Astrocyte (in vitro differentiated cells and primary cell): ENCODE data around the gene APBA2. TPM values are rescaled to one million over a fixed set of nuclear protein-coding genes. Genes with fewer than 3 reads are reported as not detected.
A peak's percentile ranks its signal among the peaks of the same experiment; 100 is the strongest.

Source experiments
- DNase-seq: peaks from one replicate; pipeline ENCODE4 v3.0.0-alpha.2; 2010; ENCODE audit warnings: low read depth
- FAIRE-seq: peaks from 2 replicates; lab custom pipeline; 2011; peaks lifted over from hg19 to GRCh38; lab: Jason Lieb, UNC
- H2AFZ ChIP-seq: 2 replicates; pipeline ENCODE4 v1.6.0; 2012; ENCODE audit warnings: low read depth, low read length, inconsistent platforms
- H3K27ac ChIP-seq: 2 replicates; pipeline ENCODE4 v1.5.1; 2011; ENCODE audit warnings: low read depth, low read length, inconsistent platforms
- H3K27me3 ChIP-seq: 2 replicates; pipeline ENCODE4 v1.6.0; 2011; ENCODE audit warnings: low read length, inconsistent platforms; ENCODE audit not compliant: insufficient read depth
- H3K36me3 ChIP-seq: 2 replicates; pipeline ENCODE4 v1.5.1; 2011; ENCODE audit warnings: low read length, inconsistent platforms; ENCODE audit not compliant: insufficient read depth
- H3K4me1 ChIP-seq: 2 replicates; pipeline ENCODE4 v1.5.1; 2011; ENCODE audit warnings: low read length, inconsistent platforms; ENCODE audit not compliant: insufficient read depth
- H3K4me2 ChIP-seq: 2 replicates; pipeline ENCODE4 v1.6.0; 2012; ENCODE audit warnings: low read length, inconsistent platforms
- H3K4me3 ChIP-seq: 2 replicates; pipeline ENCODE4 v1.5.1; 2011; ENCODE audit warnings: low read depth, mild to moderate bottlenecking, low read length, inconsistent platforms; ENCODE audit not compliant: insufficient read depth
- H3K79me2 ChIP-seq: 2 replicates; pipeline ENCODE4 v1.6.0; 2012; ENCODE audit warnings: mild to moderate bottlenecking, low read length, inconsistent platforms; ENCODE audit not compliant: insufficient read depth
- H3K9ac ChIP-seq: 2 replicates; pipeline ENCODE4 v1.6.0; 2012; ENCODE audit warnings: mild to moderate bottlenecking, low read length, inconsistent platforms
- H3K9me3 ChIP-seq: 2 replicates; pipeline ENCODE4 v1.5.1; 2012; ENCODE audit warnings: low read depth, mild to moderate bottlenecking, low read length, inconsistent platforms; ENCODE audit not compliant: insufficient read depth
- H4K20me1 ChIP-seq: 2 replicates; pipeline ENCODE4 v1.6.0; 2012; ENCODE audit warnings: low read length, inconsistent platforms; ENCODE audit not compliant: insufficient read depth
- H3K27ac Mint-ChIP-seq: one replicate; pipeline ENCODE4 v1.8.0; 2021; ENCODE audit warnings: mild to moderate bottlenecking, mixed read lengths; ENCODE audit not compliant: unreplicated experiment
- H3K27me3 Mint-ChIP-seq: one replicate; pipeline ENCODE4 v1.8.0; 2021; ENCODE audit warnings: low read depth, mixed read lengths; ENCODE audit not compliant: unreplicated experiment
- H3K36me3 Mint-ChIP-seq: one replicate; pipeline ENCODE4 v1.8.0; 2021; ENCODE audit warnings: low read depth, mixed read lengths; ENCODE audit not compliant: unreplicated experiment
- H3K4me1 Mint-ChIP-seq: one replicate; pipeline ENCODE4 v1.8.0; 2021; ENCODE audit warnings: low read depth, mixed read lengths; ENCODE audit not compliant: unreplicated experiment
- H3K4me3 Mint-ChIP-seq: one replicate; pipeline ENCODE4 v1.8.0; 2021; ENCODE audit warnings: mild to moderate bottlenecking, moderate library complexity, mixed read lengths; ENCODE audit not compliant: unreplicated experiment
- H3K9me3 Mint-ChIP-seq: one replicate; pipeline ENCODE4 v1.8.0; 2021; ENCODE audit warnings: mild to moderate bottlenecking, mixed read lengths; ENCODE audit not compliant: unreplicated experiment
- EZH2 ChIP-seq: IDR thresholded peaks from 2 replicates; pipeline ENCODE4 v1.6.1; 2012; ENCODE audit warnings: mild to moderate bottlenecking, low read length, inconsistent platforms; ENCODE audit not compliant: insufficient read depth
- total RNA-seq: library from RNA; stranded (reverse); gene quantifications from 2 replicates; pipeline ENCODE4 v1.2.1, GENCODE V29; 2021
- TF ChIP-seq, protein P1 (sequence below): IDR thresholded peaks from 2 replicates; pipeline ENCODE4 v1.5.1; 2011; ENCODE audit warnings: low read depth, mild to moderate bottlenecking, inconsistent platforms, low read length, moderate library complexity; ENCODE audit not compliant: insufficient read depth

APBA2 gene
- total RNA-seq, 1 donor from 2014 or later, result 15.2 TPM

DNA sequence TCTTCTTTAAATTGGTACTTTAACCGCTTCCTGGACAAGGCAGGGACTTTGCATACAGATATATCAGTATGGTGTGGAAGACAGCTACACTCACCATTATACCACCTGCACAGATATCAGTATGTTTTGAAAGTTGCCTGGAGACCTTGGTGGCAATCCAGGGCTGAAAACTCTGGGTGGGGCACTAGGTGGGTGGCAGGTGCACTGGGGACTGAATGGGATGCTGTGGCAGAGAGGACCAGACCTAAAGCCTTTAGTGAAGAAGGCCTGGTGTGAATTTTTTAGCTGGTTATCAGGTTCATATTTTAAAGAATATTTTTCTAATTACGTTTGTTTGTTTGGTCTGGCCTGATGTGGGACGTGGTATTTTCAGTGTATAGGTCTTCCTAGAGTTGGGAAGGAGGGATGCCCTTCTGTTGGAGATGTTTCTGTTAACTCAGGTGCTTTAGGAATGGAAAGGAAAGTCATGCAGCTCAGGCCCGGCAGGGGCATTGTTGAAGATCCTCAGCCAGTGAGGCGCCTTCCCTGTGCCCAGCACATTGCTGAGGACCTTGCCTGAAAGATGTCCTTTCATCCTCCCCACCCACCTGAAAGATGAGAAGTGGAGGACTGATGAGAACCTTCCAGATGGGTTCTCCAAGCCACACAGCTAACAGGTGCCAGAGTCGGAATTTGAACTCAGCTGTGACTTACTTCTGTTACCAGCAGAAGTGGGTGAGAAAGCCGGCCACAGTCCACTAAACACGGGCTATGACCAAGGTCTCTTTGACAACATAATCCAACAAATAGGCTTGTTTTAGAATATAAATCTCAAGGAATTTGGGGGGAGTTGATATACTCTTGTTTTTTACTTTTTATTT is 77.3 kb downstream of the APBA2 start:
- peak; percentile 50 for DNase-seq
- H3K9ac ChIP-seq, result no peak overlapping the region
- Mint-ChIP-seq H3K27me3 (no peaks in the 10 kb centered on the region), H3K4me3 (no peak overlapping the region), H3K9me3 (peaks cover 4% of the 10 kb centered on the region), H3K36me3 (peaks cover 3% of the 10 kb centered on the region), H3K4me1 (peaks cover 3% of the 10 kb centered on the region), H3K27ac (no peak overlapping the region)
- H3K36me3 ChIP-seq, result no peaks in the 10 kb centered on the region
- no peak overlapping the region for H3K27ac ChIP-seq
- H3K4me3 ChIP-seq, result no peak overlapping the region
- H3K4me1 ChIP-seq, result peaks cover 5% of the 10 kb centered on the region
- TF ChIP-seq, protein P1, sequence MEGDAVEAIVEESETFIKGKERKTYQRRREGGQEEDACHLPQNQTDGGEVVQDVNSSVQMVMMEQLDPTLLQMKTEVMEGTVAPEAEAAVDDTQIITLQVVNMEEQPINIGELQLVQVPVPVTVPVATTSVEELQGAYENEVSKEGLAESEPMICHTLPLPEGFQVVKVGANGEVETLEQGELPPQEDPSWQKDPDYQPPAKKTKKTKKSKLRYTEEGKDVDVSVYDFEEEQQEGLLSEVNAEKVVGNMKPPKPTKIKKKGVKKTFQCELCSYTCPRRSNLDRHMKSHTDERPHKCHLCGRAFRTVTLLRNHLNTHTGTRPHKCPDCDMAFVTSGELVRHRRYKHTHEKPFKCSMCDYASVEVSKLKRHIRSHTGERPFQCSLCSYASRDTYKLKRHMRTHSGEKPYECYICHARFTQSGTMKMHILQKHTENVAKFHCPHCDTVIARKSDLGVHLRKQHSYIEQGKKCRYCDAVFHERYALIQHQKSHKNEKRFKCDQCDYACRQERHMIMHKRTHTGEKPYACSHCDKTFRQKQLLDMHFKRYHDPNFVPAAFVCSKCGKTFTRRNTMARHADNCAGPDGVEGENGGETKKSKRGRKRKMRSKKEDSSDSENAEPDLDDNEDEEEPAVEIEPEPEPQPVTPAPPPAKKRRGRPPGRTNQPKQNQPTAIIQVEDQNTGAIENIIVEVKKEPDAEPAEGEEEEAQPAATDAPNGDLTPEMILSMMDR, result no peak
- TF ChIP-seq EZH2, result no peak
- FAIRE-seq, result no peak
- H3K27me3 ChIP-seq, result no peaks in the 10 kb centered on the region
- no peaks in the 10 kb centered on the region for H4K20me1 ChIP-seq
- H2AFZ ChIP-seq, result no peak overlapping the region
- H3K79me2 ChIP-seq, result peaks cover 4% of the 10 kb centered on the region
- no peak overlapping the region for H3K4me2 ChIP-seq
- no peaks in the 10 kb centered on the region for H3K9me3 ChIP-seq

DNA sequence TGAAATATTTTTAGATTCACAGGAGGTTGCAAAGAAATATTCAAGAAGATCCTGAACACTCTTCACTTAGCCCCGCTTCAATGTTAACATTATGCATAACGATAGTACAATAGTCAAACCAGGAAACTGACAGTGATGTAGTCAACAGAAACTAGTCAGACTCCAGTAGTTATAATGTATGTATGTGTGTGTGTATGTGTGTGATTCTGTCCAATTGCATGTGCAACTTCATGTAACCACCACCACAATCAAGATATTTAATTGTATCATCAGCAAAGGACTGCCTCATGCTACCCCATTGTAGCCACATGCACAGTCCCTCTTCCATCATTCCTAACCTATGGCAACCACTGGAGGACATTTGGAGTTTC is 77.9 kb downstream of the APBA2 start:
- no peak overlapping the region for H3K4me3 ChIP-seq
- no peak overlapping the region for H3K4me2 ChIP-seq
- H4K20me1 ChIP-seq, result no peaks in the 10 kb centered on the region
- peaks cover 11% of the 10 kb centered on the region for H3K4me1 ChIP-seq
- H2AFZ ChIP-seq, result no peak overlapping the region
- peaks cover 8% of the 10 kb centered on the region for H3K4me1 Mint-ChIP-seq
- no peak overlapping the region for H3K4me3 Mint-ChIP-seq
- peaks cover 4% of the 10 kb centered on the region for H3K9me3 Mint-ChIP-seq
- DNase-seq (no peak), FAIRE-seq (no peak)
- no peak overlapping the region for H3K9ac ChIP-seq
- no peaks in the 10 kb centered on the region for H3K27me3 Mint-ChIP-seq
- no peaks in the 10 kb centered on the region for H3K79me2 ChIP-seq
- no peaks in the 10 kb centered on the region for H3K36me3 ChIP-seq
- TF ChIP-seq, protein P1, result no peak
- no peak for TF ChIP-seq EZH2
- H3K9me3 ChIP-seq, result no peaks in the 10 kb centered on the region
- H3K27ac ChIP-seq, result no peak overlapping the region
- H3K36me3 Mint-ChIP-seq, result peaks cover 3% of the 10 kb centered on the region
- no peaks in the 10 kb centered on the region for H3K27me3 ChIP-seq
- no peak overlapping the region for H3K27ac Mint-ChIP-seq

DNA sequence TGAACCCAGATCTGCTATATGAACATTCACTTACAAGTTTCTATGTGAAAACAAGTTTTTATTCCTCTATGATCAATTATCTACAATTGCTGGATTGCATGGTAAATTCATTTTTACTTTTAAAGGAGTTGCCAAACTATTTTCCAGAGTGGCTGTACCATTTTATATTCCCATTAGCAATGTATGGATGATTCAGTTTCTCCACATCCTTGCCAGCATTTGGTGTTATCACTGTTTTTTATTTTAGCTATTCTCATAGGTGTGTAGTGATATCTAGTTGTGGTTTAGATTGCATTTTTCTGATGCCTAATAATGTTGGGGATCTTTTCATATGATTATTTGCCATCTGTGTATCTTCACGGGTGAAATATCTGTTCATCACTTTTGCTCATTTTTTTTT is 78.3 kb downstream of the APBA2 start:
- Mint-ChIP-seq H3K36me3 (peaks cover 3% of the 10 kb centered on the region), H3K27ac (no peak overlapping the region), H3K27me3 (no peaks in the 10 kb centered on the region), H3K4me3 (no peak overlapping the region), H3K9me3 (peaks cover 4% of the 10 kb centered on the region), H3K4me1 (peaks cover 9% of the 10 kb centered on the region)
- FAIRE-seq, result no peak
- Histone ChIP-seq H3K4me1 (peaks cover 15% of the 10 kb centered on the region), H3K36me3 (no peaks in the 10 kb centered on the region), H3K27me3 (no peaks in the 10 kb centered on the region), H2AFZ (no peak overlapping the region), H3K9ac (no peak overlapping the region), H3K4me2 (no peak overlapping the region), H3K4me3 (no peak overlapping the region), H3K27ac (no peak overlapping the region), H3K79me2 (no peaks in the 10 kb centered on the region), H3K9me3 (no peaks in the 10 kb centered on the region), H4K20me1 (no peaks in the 10 kb centered on the region)
- DNase-seq, result no peak
- TF ChIP-seq, protein P1, result no peak
- no peak for TF ChIP-seq EZH2
